ENCODE results near the gene HOXD11. TPM values are rescaled to one million over a fixed set of nuclear protein-coding genes. Genes with fewer than 3 reads are reported as not detected.

The HOXD11 gene
- total RNA-seq, 4 donors from 2014 or later = 0.21 to 1.8 (median 1.2) TPM; not detected in 1

- peaks cover 0 to 80% of the 10 kb centered on the region in 2 donors for H3K27me3 ChIP-seq
- peak overlapping the region in 2 of 4 donors; percentile 87 to 90 for H3K27ac ChIP-seq
- peak overlapping the region in 1 of 4 donors; percentile 70 for H3K4me3 ChIP-seq
- peak in 1 of 5 experiments; percentile 9 for TF ChIP-seq CTCF (IDR thresholded peaks at IDR 0.05)
- TF ChIP-seq EP300 (IDR thresholded peaks at IDR 0.05) = no peak
- TF ChIP-seq POLR2A (IDR thresholded peaks at IDR 0.05) = no peak
- no peak for DNase-seq (ENCODE audit: low spot score in 2 of 2)
- H3K4me1 ChIP-seq = peaks cover 0 to 49% (median 2%) of the 10 kb centered on the region in 4 donors
- no peaks in the 10 kb centered on the region for H3K9me3 ChIP-seq
- H3K36me3 ChIP-seq = no peaks in the 10 kb centered on the region
Measured at GRCh38 chr2:176135035-176135440, 28.0 kb downstream of the HOXD11 start.

GRCh38 chr2:176136374-176137251, 29.5 kb downstream of the HOXD11 start:
- DNase-seq (ENCODE audit: low spot score in 2 of 2) = no peak
- 2% methylated on average over 59 to 70 of the region's 71 CpGs for WGBS, 2 donors
- Histone ChIP-seq H3K9me3 (no peaks in the 10 kb centered on the region), H3K27ac (peak overlapping the region; percentile 77 to 90 (median 88)), H3K36me3 (no peaks in the 10 kb centered on the region), H3K4me3 (peak overlapping the region; percentile 49 to 70 (median 62)), H3K27me3 (peaks cover 0 to 75% of the 10 kb centered on the region in 2 donors), H3K4me1 (peaks cover 0 to 47% (median 2%) of the 10 kb centered on the region in 4 donors)
- TF ChIP-seq EP300 (IDR thresholded peaks at IDR 0.05) (no peak), POLR2A (IDR thresholded peaks at IDR 0.05) (peak in 1 of 2 donors; percentile 4), CTCF (IDR thresholded peaks at IDR 0.05) (no peak)

- H3K4me1 ChIP-seq = peaks cover 0 to 47% (median 2%) of the 10 kb centered on the region in 4 donors
- 36 to 44% methylated on average over 2 of the region's 2 CpGs for WGBS, 2 donors
- no peak for DNase-seq (ENCODE audit: low spot score in 2 of 2)
- H3K9me3 ChIP-seq = no peaks in the 10 kb centered on the region
- no peaks in the 10 kb centered on the region for H3K36me3 ChIP-seq
- peak overlapping the region; percentile 49 to 70 (median 62) for H3K4me3 ChIP-seq
- H3K27ac ChIP-seq = peak overlapping the region; percentile 77 to 90 (median 88)
- TF ChIP-seq EP300 (IDR thresholded peaks at IDR 0.05) (no peak), POLR2A (IDR thresholded peaks at IDR 0.05) (no peak), CTCF (IDR thresholded peaks at IDR 0.05) (no peak)
- H3K27me3 ChIP-seq = peaks cover 0 to 71% of the 10 kb centered on the region in 2 donors
Measured at GRCh38 chr2:176137252-176137580, 30.1 kb downstream of the HOXD11 start.

- 81 to 82% methylated on average over 8 of the region's 8 CpGs for WGBS, 2 donors
Measured at GRCh38 chr2:176137906-176138305, 30.8 kb downstream of the HOXD11 start.

More at GRCh38 chr2:176137906-176138305, 30.8 kb downstream of the HOXD11 start:
- no peak for TF ChIP-seq EP300 (IDR thresholded peaks at IDR 0.05)
- no peak for TF ChIP-seq CTCF (IDR thresholded peaks at IDR 0.05)
- no peak for TF ChIP-seq POLR2A (IDR thresholded peaks at IDR 0.05)
- no peak for DNase-seq (ENCODE audit: low spot score in 2 of 2)
- peaks cover 0 to 64% of the 10 kb centered on the region in 2 donors for H3K27me3 ChIP-seq
- H3K36me3 ChIP-seq = no peaks in the 10 kb centered on the region
- peaks cover 0 to 47% (median 2%) of the 10 kb centered on the region in 4 donors for H3K4me1 ChIP-seq
- H3K4me3 ChIP-seq = peak overlapping the region in 1 of 4 donors; percentile 70
- no peaks in the 10 kb centered on the region for H3K9me3 ChIP-seq
- peak overlapping the region in 3 of 4 donors; percentile 18 to 90 (median 70) for H3K27ac ChIP-seq
